Uterus (tissue), 2 donors: ENCODE results near the gene S100A14.
A peak's percentile ranks its signal among the peaks of the same experiment; 100 is the strongest.

Experiments
- POLR2A ChIP-seq, 2 donors: fragments of 450-650 bp; IDR thresholded peaks; one replicate each; pipeline ENCODE4 v1.6.1; 2016; ENCODE audit warnings: antibody characterized with exemption in 2 of 2, mild to moderate bottlenecking in 1 of 2, moderate library complexity in 1 of 2
- TF ChIP-seq, protein P1 (sequence below), 4 experiments: fragments of 200-600 bp in 2 of 4; fragments of 450-650 bp in 2 of 4; sonication (generic) in 2 of 4; IDR thresholded peaks; one replicate each; pipeline ENCODE4 v1.5.1; 2016 to 2019; ENCODE audit warnings: antibody characterized with exemption in 4 of 4, mild to moderate bottlenecking in 2 of 4, moderate library complexity in 1 of 4

DNA sequence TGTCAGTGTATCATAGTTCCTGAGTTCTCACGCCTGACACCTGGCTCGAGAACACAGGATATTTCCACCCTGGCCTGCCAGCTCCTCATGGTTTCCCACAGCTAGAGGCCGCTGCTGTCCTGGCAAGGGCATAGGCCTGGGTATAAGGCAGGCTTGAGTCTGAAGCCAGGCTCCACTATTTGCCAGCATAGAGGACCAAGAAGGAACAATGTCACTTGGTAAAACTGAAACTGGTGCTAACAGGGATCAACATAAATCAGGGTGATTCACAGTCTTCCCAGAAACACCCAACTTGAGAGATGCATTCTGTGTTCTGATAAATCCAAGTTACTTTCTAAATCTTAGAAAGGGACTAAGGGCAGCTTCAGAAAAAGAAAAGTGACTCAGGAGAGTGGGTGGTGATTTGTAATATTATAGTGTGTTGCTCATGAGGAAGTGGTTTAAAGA lies 43.5 kb downstream of the S100A14 start:
- TF ChIP-seq, protein P1, sequence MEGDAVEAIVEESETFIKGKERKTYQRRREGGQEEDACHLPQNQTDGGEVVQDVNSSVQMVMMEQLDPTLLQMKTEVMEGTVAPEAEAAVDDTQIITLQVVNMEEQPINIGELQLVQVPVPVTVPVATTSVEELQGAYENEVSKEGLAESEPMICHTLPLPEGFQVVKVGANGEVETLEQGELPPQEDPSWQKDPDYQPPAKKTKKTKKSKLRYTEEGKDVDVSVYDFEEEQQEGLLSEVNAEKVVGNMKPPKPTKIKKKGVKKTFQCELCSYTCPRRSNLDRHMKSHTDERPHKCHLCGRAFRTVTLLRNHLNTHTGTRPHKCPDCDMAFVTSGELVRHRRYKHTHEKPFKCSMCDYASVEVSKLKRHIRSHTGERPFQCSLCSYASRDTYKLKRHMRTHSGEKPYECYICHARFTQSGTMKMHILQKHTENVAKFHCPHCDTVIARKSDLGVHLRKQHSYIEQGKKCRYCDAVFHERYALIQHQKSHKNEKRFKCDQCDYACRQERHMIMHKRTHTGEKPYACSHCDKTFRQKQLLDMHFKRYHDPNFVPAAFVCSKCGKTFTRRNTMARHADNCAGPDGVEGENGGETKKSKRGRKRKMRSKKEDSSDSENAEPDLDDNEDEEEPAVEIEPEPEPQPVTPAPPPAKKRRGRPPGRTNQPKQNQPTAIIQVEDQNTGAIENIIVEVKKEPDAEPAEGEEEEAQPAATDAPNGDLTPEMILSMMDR (IDR thresholded peaks at IDR 0.05), result peak; percentile 68 to 87 (median 81)
- TF ChIP-seq POLR2A (IDR thresholded peaks at IDR 0.05), result no peak
